Heart right ventricle (tissue), 16 donors: ENCODE results near the gene FREY1. TPM values are rescaled to one million over a fixed set of nuclear protein-coding genes. Genes with fewer than 3 reads are reported as not detected.

Source experiments
- ATAC-seq, 8 donors: fragments of 200-7000 bp; cut with Tn5 transposase; one replicate each; pipeline ENCODE4 v1.9.1; 2020; ENCODE audit warnings: mild to moderate bottlenecking in 8 of 8, moderate library complexity in 8 of 8, moderate number of reproducible peaks in 1 of 8
- DNase-seq, 2 donors: peaks; one replicate each; pipeline ENCODE4 v3.0.0-alpha.2; 2020
- H3K27ac ChIP-seq, 10 donors: fragments of 200-600 bp; sonication (generic) in 2 of 10; one replicate each; pipeline versions ENCODE4 v1.5.0 to v1.8.0; 2020 to 2022; ENCODE audit warnings: mild to moderate bottlenecking in 3 of 10
- H3K27me3 ChIP-seq, 7 donors: fragments of 200-600 bp; one replicate each; pipeline ENCODE4 v1.8.0; 2021 to 2022; ENCODE audit warnings: mild to moderate bottlenecking in 2 of 7
- H3K36me3 ChIP-seq, 9 donors: fragments of 200-600 bp; sonication (generic) in 1 of 9; one replicate each; pipeline versions ENCODE4 v1.5.0 to v1.8.0; 2020 to 2022; ENCODE audit warnings: mild to moderate bottlenecking in 2 of 9
- H3K4me1 ChIP-seq, 9 donors: fragments of 200-600 bp; sonication (generic) in 1 of 9; one replicate each; pipeline versions ENCODE4 v1.5.0 to v1.8.0; 2020 to 2022; ENCODE audit warnings: mild to moderate bottlenecking in 4 of 9
- H3K4me3 ChIP-seq, 10 donors: fragments of 200-600 bp; sonication (generic) in 2 of 10; one replicate each; pipeline versions ENCODE4 v1.5.0 to v1.8.0; 2020 to 2022; ENCODE audit warnings: mild to moderate bottlenecking in 7 of 10, moderate library complexity in 2 of 10
- H3K9me3 ChIP-seq, 11 donors: fragments of 200-600 bp in 10 of 11; sonication (generic) in 2 of 11; one replicate each; pipeline versions ENCODE4 v1.5.0 to v1.8.0; 2013 to 2022; ENCODE audit warnings: mild to moderate bottlenecking in 2 of 11, control low read depth in 1 of 11, moderate library complexity in 1 of 11
- WGBS, 2 donors: extraction: QIAGEN DNeasy Blood & Tissue Kit; methylation state at CpG; one replicate each; pipeline ENCODE4 v1.1.7; 2013; ENCODE audit warnings: inconsistent platforms in 1 of 2; 5-methylcytosine and 5-hydroxymethylcytosine counted together
- intact Hi-C, 10 donors: fragments of 100-400 bp; cut with DNase I; formaldehyde crosslinking; loops; one replicate each; pipeline versions ENCODE4 v1.11.1 to v1.14.2; 2022
- long read RNA-seq, 3 donors: library from polyadenylated mRNA; unstranded; transcript quantifications; one replicate each; pipeline ENCODE4 v2.0.0, GENCODE V29; 2020 to 2021
- polyA plus RNA-seq, 2 donors: library from polyadenylated mRNA; stranded (reverse); fragments of 200-250 nt; gene quantifications; one replicate each; pipeline ENCODE4 v1.2.3, GENCODE V29; 2013
- total RNA-seq, 10 donors: library from RNA; stranded (reverse); fragmentation: NEBNext Ultra II Directional in 3 of 10; extraction: Animal tissue kit (Norgen Biotek cat#: 25700) in 3 of 10; gene quantifications; one replicate each; pipeline versions ENCODE4 v1.2.1 to v1.2.4, GENCODE V29; 2021 to 2023
- TF ChIP-seq, protein P1 (sequence below), 9 donors: fragments of 200-600 bp; sonication (generic) in 2 of 9; IDR thresholded peaks; one replicate each; pipeline versions ENCODE4 v1.5.0 to v1.8.0; 2021 to 2022; ENCODE audit warnings: antibody characterized with exemption in 9 of 9, mild to moderate bottlenecking in 5 of 9, moderate library complexity in 1 of 9
- donor health status: Arrhythmogenic right ventricular cardiomyopathy.
- donor health status: ischemic (EF 13 %, LVEDD 7.1; RV severe dilation, severe dysfunction).
- donor health status: healthy with polysubstance abuse.
- donor health status: DM: no; HTN: yes; CAD: no.
- donor health status: DM: no; HTN: no; CAD: no.
- donor health status: ischemic (EF 25% LVEDD 6.9; RV normal size, moderate dysfunction).
- donor health status: ischemic (EF 25% LVEDD 5.7; RV mildly dilated, moderate dysfunction).
- donor health status: healthy.
- donor health status: DM: yes; HTN: yes; CAD: no.
- donor health status: Ischemic cardiomyopathy.
- donor health status: ischemic (EF 35%, LVEDD 5.7; RV mildly dilated, moderate dysfunction).
- donor health status: nonischemic (EF 11% LVEDD 7.7; RV severe dilation, severe dysfunction).
- donor health status: DM: yes; HTN: yes; CAD: no.
- donor health status: PGD.
- donor health status: ischemic (EF 29% LVEDD 5.4; RV normal size, mild dysfunction).
- donor health status: nonischemic (EF 23%, LVEDD 6.1; RV moderate dilation, normal function).

FREY1 gene, protein sequence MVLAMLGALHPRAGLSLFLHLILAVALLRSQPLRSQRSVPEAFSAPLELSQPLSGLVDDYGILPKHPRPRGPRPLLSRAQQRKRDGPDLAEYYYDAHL
- under 1 TPM in 3 of 10 donors, not detected in 7; 0.38 to 0.55 (median 0.39) TPM for total RNA-seq
- under 1 TPM; 0.22 to 0.59 TPM for polyA plus RNA-seq
- long read RNA-seq, donor 1 = 0 reads
- long read RNA-seq, donor 2, partial matches to known transcripts = 0 of 1 reads
- long read RNA-seq, donor 2, other reads (novel, unspliced or antisense) = 0 of 1 reads
- long read RNA-seq, donor 3, partial matches to known transcripts = 0 of 1 reads
- long read RNA-seq, donor 3, other reads (novel, unspliced or antisense) = 0 of 1 reads

DNA sequence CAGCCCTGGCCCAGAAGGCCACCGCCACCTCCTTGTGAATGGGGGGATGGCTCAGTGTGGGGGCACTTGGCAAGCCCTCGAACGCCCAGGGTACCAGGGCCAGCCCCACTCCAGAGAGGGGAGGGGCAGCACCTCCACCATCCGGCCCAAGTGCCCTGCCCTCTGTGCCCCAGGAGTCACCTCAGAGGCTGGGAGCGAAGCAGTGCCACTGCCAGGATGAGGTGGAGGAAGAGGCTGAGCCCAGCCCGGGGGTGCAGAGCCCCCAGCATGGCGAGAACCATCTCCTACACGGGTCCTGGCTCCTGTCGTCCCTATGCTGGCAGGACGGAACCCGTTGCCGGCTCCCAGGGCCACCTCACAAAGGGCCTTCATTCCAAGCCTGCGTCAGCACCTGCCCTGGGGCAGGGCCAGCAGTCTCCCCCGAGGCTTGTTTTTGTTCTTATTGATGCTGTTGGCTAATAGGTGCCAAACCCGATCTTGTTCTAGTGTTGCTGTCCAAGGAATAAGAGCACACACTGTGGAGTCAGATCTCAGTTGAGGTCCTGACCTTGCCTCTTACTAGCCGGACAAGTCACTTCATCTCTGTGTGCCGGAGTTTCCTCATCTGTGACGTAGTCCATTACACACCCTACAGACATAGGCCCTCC, at the start of gene FREY1:
Gene FREY1, minus strand, starts transcription at position 307 of the 647 bp plus-strand sequence. Its CDS starts 26 bp downstream, at position 281.
- Histone ChIP-seq H3K4me3 (no peak within 1 kb of the TSS), H3K27ac (no peak within 1 kb of the TSS), H3K4me1 (peaks cover 0 to 4% (median 0%) of the 10 kb centered on the region in 9 donors), H3K9me3 (no peaks in the 10 kb centered on the region), H3K27me3 (no peaks in the 10 kb centered on the region), H3K36me3 (peaks cover 0 to 62% (median 16%) of the 10 kb centered on the region in 9 donors)
- 68 to 77% methylated on average over 18 of the region's 18 CpGs for WGBS, 2 donors
- intact Hi-C loops = no loop called here
- TF ChIP-seq, protein P1, sequence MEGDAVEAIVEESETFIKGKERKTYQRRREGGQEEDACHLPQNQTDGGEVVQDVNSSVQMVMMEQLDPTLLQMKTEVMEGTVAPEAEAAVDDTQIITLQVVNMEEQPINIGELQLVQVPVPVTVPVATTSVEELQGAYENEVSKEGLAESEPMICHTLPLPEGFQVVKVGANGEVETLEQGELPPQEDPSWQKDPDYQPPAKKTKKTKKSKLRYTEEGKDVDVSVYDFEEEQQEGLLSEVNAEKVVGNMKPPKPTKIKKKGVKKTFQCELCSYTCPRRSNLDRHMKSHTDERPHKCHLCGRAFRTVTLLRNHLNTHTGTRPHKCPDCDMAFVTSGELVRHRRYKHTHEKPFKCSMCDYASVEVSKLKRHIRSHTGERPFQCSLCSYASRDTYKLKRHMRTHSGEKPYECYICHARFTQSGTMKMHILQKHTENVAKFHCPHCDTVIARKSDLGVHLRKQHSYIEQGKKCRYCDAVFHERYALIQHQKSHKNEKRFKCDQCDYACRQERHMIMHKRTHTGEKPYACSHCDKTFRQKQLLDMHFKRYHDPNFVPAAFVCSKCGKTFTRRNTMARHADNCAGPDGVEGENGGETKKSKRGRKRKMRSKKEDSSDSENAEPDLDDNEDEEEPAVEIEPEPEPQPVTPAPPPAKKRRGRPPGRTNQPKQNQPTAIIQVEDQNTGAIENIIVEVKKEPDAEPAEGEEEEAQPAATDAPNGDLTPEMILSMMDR (IDR thresholded peaks at IDR 0.05) = no peak
- no peak for ATAC-seq
- DNase-seq = no peak

DNA sequence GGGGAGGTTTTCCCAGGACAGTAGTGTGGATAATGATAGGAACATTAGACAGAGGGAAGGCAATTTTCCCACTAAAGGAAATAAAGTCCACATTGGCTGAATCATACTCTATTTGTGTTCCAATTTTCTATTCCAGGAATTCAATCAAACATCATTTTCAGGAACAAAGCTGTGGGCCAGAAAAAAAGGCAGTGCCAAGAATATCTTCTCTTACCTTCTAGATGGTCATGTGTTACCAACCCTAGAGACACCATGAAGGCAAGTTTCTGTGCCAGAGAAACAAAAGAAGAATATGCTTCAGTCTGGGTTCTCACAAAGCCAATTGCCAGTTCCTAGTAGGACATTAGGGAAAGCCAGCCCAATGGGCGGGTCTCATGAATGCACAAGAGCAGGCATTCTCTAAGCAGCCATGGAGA, 42.9 kb upstream of the FREY1 start:
- Histone ChIP-seq H3K4me3 (no peak overlapping the region), H3K36me3 (peaks cover 0 to 100% (median 51%) of the 10 kb centered on the region in 9 donors), H3K27me3 (no peaks in the 10 kb centered on the region), H3K4me1 (peaks cover 0 to 9% (median 0%) of the 10 kb centered on the region in 9 donors), H3K27ac (no peak overlapping the region), H3K9me3 (no peaks in the 10 kb centered on the region)
- TF ChIP-seq, protein P1 (IDR thresholded peaks at IDR 0.05) = no peak
- DNase-seq (no peak), ATAC-seq (peak in 2 of 8 donors; percentile 16 to 38)
- WGBS, 2 donors = 89 to 100% methylated on average over 1 of the region's 1 CpG
- intact Hi-C loops = no loop called here

DNA sequence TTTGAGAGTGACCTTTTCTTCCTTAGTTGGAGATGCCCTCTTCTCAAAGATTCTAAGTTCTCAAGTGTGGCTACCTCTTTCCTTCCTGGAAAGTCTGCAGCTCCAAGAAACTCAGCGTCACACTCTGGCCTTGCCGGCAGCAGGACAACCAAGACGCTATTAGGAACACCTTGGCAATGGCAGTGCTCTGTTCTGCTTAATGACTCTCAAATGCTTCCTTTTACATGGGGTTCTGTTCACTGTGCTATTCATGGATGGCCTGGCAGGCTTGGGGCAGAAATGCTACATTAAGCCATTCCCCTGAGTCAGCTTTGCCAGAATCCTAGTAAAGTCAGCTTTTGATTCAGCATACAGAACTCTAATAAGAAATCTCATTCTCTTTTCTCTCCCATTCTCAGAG, 41.3 kb upstream of the FREY1 start:
- H3K9me3 ChIP-seq = no peaks in the 10 kb centered on the region
- H3K27me3 ChIP-seq = no peaks in the 10 kb centered on the region
- ATAC-seq (no peak), DNase-seq (no peak)
- H3K27ac ChIP-seq = no peak overlapping the region
- H3K36me3 ChIP-seq = peaks cover 0 to 100% (median 49%) of the 10 kb centered on the region in 9 donors
- TF ChIP-seq, protein P1 (IDR thresholded peaks at IDR 0.05) = no peak
- intact Hi-C loops = no loop called here
- 91 to 94% methylated on average over 3 of the region's 3 CpGs for WGBS, 2 donors
- H3K4me1 ChIP-seq = peaks cover 0 to 9% (median 0%) of the 10 kb centered on the region in 9 donors
- H3K4me3 ChIP-seq = no peak overlapping the region

DNA sequence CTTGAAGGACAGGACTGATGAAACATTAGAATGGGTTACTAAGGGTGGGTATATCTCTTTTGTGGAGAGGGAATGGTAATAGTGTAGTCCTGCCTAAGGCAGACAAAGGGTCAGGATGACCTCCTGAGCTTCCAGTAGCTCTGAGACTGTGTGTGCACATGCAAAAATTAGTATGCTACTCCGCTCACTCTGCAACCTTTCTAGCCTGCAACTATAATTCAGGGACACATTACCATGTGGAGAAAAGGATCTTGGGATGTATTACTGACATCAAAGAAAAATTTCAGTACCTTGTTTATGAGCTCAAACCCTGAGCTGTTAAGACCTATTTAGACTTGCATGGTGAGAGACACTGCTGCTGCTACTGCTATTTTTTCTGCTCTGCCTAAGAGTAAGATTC, 40.8 kb upstream of the FREY1 start:
- ATAC-seq (no peak), DNase-seq (no peak)
- H3K27me3 ChIP-seq = no peaks in the 10 kb centered on the region
- H3K4me1 ChIP-seq = peaks cover 0 to 9% (median 0%) of the 10 kb centered on the region in 9 donors
- intact Hi-C loops = no loop called here
- no peak overlapping the region for H3K4me3 ChIP-seq
- no peak overlapping the region for H3K27ac ChIP-seq
- 97 to 100% methylated on average over 1 of the region's 1 CpG for WGBS, 2 donors
- H3K9me3 ChIP-seq = no peaks in the 10 kb centered on the region
- TF ChIP-seq, protein P1 (IDR thresholded peaks at IDR 0.05) = no peak
- H3K36me3 ChIP-seq = peaks cover 0 to 100% (median 44%) of the 10 kb centered on the region in 9 donors
